Activated CD8-positive, alpha-beta T cell treated with anti-CD3 and anti-CD28 coated beads for 36 hours (primary cell): ENCODE results near the gene POU2F1. TPM values are rescaled to one million over a fixed set of nuclear protein-coding genes. Genes with fewer than 3 reads are reported as not detected.

ENCODE experiments used
- ATAC-seq: fragments of 200-7000 bp; cut with Tn5 transposase; one replicate; pipeline ENCODE4 v1.10.0; 2021; ENCODE audit warnings: mild to moderate bottlenecking, moderate library complexity
- CTCF ChIA-PET: fragments of 350-600 bp; sonication (Branson Sonifier 250); formaldehyde crosslinking; loops from one replicate; lab custom pipeline; 2021; ENCODE audit warnings: antibody characterized with exemption; lab: Charles Lee
- POLR2A ChIA-PET: fragments of 350-600 bp; sonication (Branson Sonifier 250); formaldehyde crosslinking; loops from one replicate; lab custom pipeline; 2021; ENCODE audit warnings: antibody characterized with exemption; lab: Charles Lee
- DNase-seq: peaks from one replicate; pipeline ENCODE4 v3.0.0-alpha.2; 2020
- H3K27ac Mint-ChIP-seq: one replicate; pipeline ENCODE4 v1.8.0; 2021; ENCODE audit warnings: mild to moderate bottlenecking, mixed read lengths
- H3K27me3 Mint-ChIP-seq: one replicate; pipeline ENCODE4 v1.8.0; 2021; ENCODE audit warnings: mixed read lengths
- H3K36me3 Mint-ChIP-seq: one replicate; pipeline ENCODE4 v1.8.0; 2021; ENCODE audit warnings: low read depth, mixed read lengths
- H3K4me1 Mint-ChIP-seq: one replicate; pipeline ENCODE4 v1.8.0; 2021; ENCODE audit warnings: low read depth, mixed read lengths
- H3K4me3 Mint-ChIP-seq: one replicate; pipeline ENCODE4 v1.8.0; 2021; ENCODE audit warnings: mild to moderate bottlenecking, moderate library complexity, mixed read lengths
- H3K9me3 Mint-ChIP-seq: one replicate; pipeline ENCODE4 v1.8.0; 2021; ENCODE audit warnings: mixed read lengths
- CTCF ChIP-seq: fragments of 200-600 bp; IDR thresholded peaks from one replicate; pipeline ENCODE4 v1.8.0; 2022; ENCODE audit warnings: antibody characterized with exemption, mild to moderate bottlenecking
- intact Hi-C: fragments of 100-400 bp; cut with micrococcal nuclease; formaldehyde crosslinking; loops from one replicate; pipeline ENCODE4 v1.10.0; 2022
- total RNA-seq, 2 experiments: library from RNA; stranded (reverse); gene quantifications; one replicate each; pipeline ENCODE4 v1.2.3, GENCODE V29; 2021

Gene POU2F1
- total RNA-seq, 2 experiments from 2014 or later, result 23.6 to 24.2 TPM

DNA sequence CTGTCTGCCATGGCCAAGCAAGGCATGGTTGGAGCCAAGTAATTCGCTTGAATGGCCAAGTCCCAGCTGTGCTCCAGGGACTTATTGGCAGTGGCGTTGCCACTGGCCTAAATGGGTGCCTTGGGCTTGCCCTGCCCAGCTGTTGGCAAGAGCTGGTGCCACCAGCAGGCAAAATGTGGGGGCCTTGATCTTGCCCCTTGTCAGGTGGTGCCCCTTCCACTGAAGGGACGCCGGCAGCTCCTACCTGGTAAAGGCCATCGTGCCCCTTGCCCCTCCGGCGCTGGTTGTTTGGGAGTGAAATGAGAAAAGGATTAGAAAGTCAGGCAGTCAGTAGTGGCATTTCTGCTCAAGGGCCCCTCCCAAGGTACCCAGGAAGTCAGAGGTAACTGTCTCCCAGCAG, 212.1 kb downstream of the POU2F1 start:
- TF ChIP-seq CTCF, result no peak
- H3K9me3 Mint-ChIP-seq, result no peaks in the 10 kb centered on the region
- H3K36me3 Mint-ChIP-seq, result peaks cover 57% of the 10 kb centered on the region
- H3K27ac Mint-ChIP-seq, result peak overlapping the region; percentile 71
- peaks cover 59% of the 10 kb centered on the region for H3K4me1 Mint-ChIP-seq
- DNase-seq (no peak), ATAC-seq (no peak)
- no peaks in the 10 kb centered on the region for H3K27me3 Mint-ChIP-seq
- intact Hi-C loops, result no loop called here
- CTCF ChIA-PET, result interaction anchor here (1.1 to 3.3 kb wide), 6 partner anchors 8 to 166 kb away, joined by 3 to 17 read pairs (median 4); no protein-coding TSS in a partner anchor
- H3K4me3 Mint-ChIP-seq, result no peak overlapping the region
- POLR2A ChIA-PET, result interaction anchor here (1.6 kb wide), 1 partner anchor 14 kb away, joined by 4 read pairs; no protein-coding TSS in a partner anchor

- H3K4me1 Mint-ChIP-seq, result peaks cover 60% of the 10 kb centered on the region
- CTCF ChIA-PET, result interaction anchor here (1.0 to 3.3 kb wide), 3 partner anchors 9 to 107 kb away, joined by 3 to 17 read pairs (median 4); no protein-coding TSS in a partner anchor
- intact Hi-C loops, result no loop called here
- DNase-seq, result no peak
- peak overlapping the region; percentile 71 for H3K27ac Mint-ChIP-seq
- H3K4me3 Mint-ChIP-seq, result no peak overlapping the region
- no peaks in the 10 kb centered on the region for H3K9me3 Mint-ChIP-seq
- no peaks in the 10 kb centered on the region for H3K27me3 Mint-ChIP-seq
- POLR2A ChIA-PET, result interaction anchor here (0.6 to 1.6 kb wide), 2 partner anchors 13 to 40 kb away, joined by 3 to 4 read pairs; no protein-coding TSS in a partner anchor
- no peak for TF ChIP-seq CTCF
- H3K36me3 Mint-ChIP-seq, result peaks cover 68% of the 10 kb centered on the region
- no peak for ATAC-seq
These were observed 213.2 kb downstream of the POU2F1 start for GRCh38 chr1:167433884-167434283.

DNA sequence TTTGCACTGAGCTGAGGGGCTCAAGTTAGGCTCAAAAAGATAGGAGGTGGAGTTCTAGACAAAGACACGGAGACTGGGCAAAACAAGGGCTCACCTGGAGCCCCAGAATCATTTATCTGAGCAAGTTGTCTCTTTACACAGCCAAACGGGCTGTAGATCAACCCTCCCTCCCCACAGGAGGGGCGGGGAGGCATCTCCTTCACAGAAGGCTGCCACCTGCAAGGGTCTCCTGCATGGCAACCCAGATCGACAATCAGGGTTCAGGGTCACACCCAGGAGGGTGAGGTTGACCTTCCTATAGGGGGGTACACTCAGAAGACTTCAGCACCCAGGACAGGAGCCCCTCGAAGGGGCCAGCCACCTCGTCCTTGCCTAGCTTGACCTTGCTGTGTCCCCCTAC, 213.6 kb downstream of the POU2F1 start:
- H3K36me3 Mint-ChIP-seq, result peaks cover 70% of the 10 kb centered on the region
- no peak for ATAC-seq
- peaks cover 61% of the 10 kb centered on the region for H3K4me1 Mint-ChIP-seq
- H3K27me3 Mint-ChIP-seq, result no peaks in the 10 kb centered on the region
- H3K4me3 Mint-ChIP-seq, result no peak overlapping the region
- no peak for DNase-seq
- peak overlapping the region; percentile 71 for H3K27ac Mint-ChIP-seq
- no peak for TF ChIP-seq CTCF
- intact Hi-C loops, result no loop called here
- H3K9me3 Mint-ChIP-seq, result no peaks in the 10 kb centered on the region
- ChIA-PET POLR2A (interaction anchor here (0.6 kb wide), 1 partner anchor 40 kb away, joined by 3 read pairs; no protein-coding TSS in a partner anchor), CTCF (interaction anchor here (1.0 to 3.3 kb wide), 3 partner anchors 8 to 107 kb away, joined by 3 to 17 read pairs (median 4); no protein-coding TSS in a partner anchor)

- no peak for TF ChIP-seq CTCF
- H3K9me3 Mint-ChIP-seq, result no peaks in the 10 kb centered on the region
- POLR2A ChIA-PET, result no interaction called here
- peaks cover 65% of the 10 kb centered on the region for H3K4me1 Mint-ChIP-seq
- H3K27me3 Mint-ChIP-seq, result no peaks in the 10 kb centered on the region
- no peak for DNase-seq
- no peak for ATAC-seq
- CTCF ChIA-PET, result interaction anchor here (1.0 kb wide), 1 partner anchor 98 kb away, joined by 3 read pairs; no protein-coding TSS in a partner anchor
- H3K4me3 Mint-ChIP-seq, result no peak overlapping the region
- H3K36me3 Mint-ChIP-seq, result peaks cover 82% of the 10 kb centered on the region
- intact Hi-C loops, result no loop called here
- peak overlapping the region; percentile 86 for H3K27ac Mint-ChIP-seq
These were observed 214.8 kb downstream of the POU2F1 start for GRCh38 chr1:167435484-167435883.
